Fibroblast of skin of left quadriceps (primary cell): ENCODE results near the gene AP1S2.

ENCODE experiments used
- DNase-seq, 2 experiments: peaks; one replicate each; pipeline ENCODE4 v3.0.0-alpha.2; 2013; ENCODE audit warnings: low read depth in 2 of 2

The AP1S2 gene

GRCh38 chrX:15812192-15812938, 42.2 kb downstream of the AP1S2 start:
- no peak for DNase-seq

- no peak for DNase-seq
These were observed 46.4 kb downstream of the AP1S2 start for GRCh38 chrX:15808254-15808653.

GRCh38 chrX:15804563-15804962, 50.0 kb downstream of the AP1S2 start:
- DNase-seq = no peak

GRCh38 chrX:15797707-15798106, 56.9 kb downstream of the AP1S2 start:
- DNase-seq = no peak

GRCh38 chrX:15790769-15791290, 63.8 kb downstream of the AP1S2 start:
- no peak for DNase-seq

GRCh38 chrX:15789979-15790768, 64.4 kb downstream of the AP1S2 start, which contains the start of gene ZRSR2:
Gene ZRSR2 (plus strand): TSS chrX:15790484. CDS start chrX:15790496, 12 bp downstream.
- DNase-seq = peak; percentile 18 to 24

- DNase-seq = no peak
These were observed 67.7 kb downstream of the AP1S2 start for GRCh38 chrX:15786915-15787314.

- no peak for DNase-seq
These were observed 69.3 kb downstream of the AP1S2 start for GRCh38 chrX:15785176-15785750.

- DNase-seq = no peak
These were observed 72.5 kb downstream of the AP1S2 start for GRCh38 chrX:15781961-15782699.
